Activated CD4-positive, alpha-beta memory T cell treated with anti-CD3 and anti-CD28 coated beads for 36 hours (primary cell): ENCODE results near the gene DHRSX. TPM values are rescaled to one million over a fixed set of nuclear protein-coding genes. Genes with fewer than 3 reads are reported as not detected.
"Not testable (repeated sequence)": the region's sequence is repeated elsewhere in the genome, so short reads cannot be mapped to it uniquely, and the experiment has no call there.

ENCODE experiments used
- CTCF ChIA-PET: fragments of 350-600 bp; sonication (Branson Sonifier 250); formaldehyde crosslinking; loops from one replicate; lab custom pipeline; 2021; ENCODE audit warnings: antibody characterized with exemption, inconsistent platforms; lab: Charles Lee
- POLR2A ChIA-PET: fragments of 350-600 bp; sonication (Branson Sonifier 250); formaldehyde crosslinking; loops from one replicate; lab custom pipeline; 2021; ENCODE audit warnings: antibody characterized with exemption; lab: Charles Lee
- DNase-seq: peaks from one replicate; pipeline ENCODE4 v3.0.0-alpha.2; 2020
- H3K27ac Mint-ChIP-seq: one replicate; pipeline ENCODE4 v1.8.0; 2021; ENCODE audit warnings: mixed read lengths
- H3K27me3 Mint-ChIP-seq: one replicate; pipeline ENCODE4 v1.8.0; 2021; ENCODE audit warnings: mixed read lengths
- H3K36me3 Mint-ChIP-seq: one replicate; pipeline ENCODE4 v1.8.0; 2021; ENCODE audit warnings: mixed read lengths
- H3K4me1 Mint-ChIP-seq: one replicate; pipeline ENCODE4 v1.8.0; 2021; ENCODE audit warnings: low read depth, mixed read lengths
- H3K4me3 Mint-ChIP-seq: one replicate; pipeline ENCODE4 v1.8.0; 2021; ENCODE audit warnings: mild to moderate bottlenecking, mixed read lengths
- H3K9me3 Mint-ChIP-seq: one replicate; pipeline ENCODE4 v1.8.0; 2021; ENCODE audit warnings: mixed read lengths
- intact Hi-C: fragments of 100-400 bp; cut with micrococcal nuclease; formaldehyde crosslinking; loops from one replicate; pipeline ENCODE4 v1.15.1; 2023
- total RNA-seq, 2 experiments: library from RNA; stranded (reverse); gene quantifications; one replicate each; pipeline ENCODE4 v1.2.3, GENCODE V29; 2021

DHRSX gene
- total RNA-seq, 2 experiments from 2014 or later = 20.7 to 21.3 TPM

DNA sequence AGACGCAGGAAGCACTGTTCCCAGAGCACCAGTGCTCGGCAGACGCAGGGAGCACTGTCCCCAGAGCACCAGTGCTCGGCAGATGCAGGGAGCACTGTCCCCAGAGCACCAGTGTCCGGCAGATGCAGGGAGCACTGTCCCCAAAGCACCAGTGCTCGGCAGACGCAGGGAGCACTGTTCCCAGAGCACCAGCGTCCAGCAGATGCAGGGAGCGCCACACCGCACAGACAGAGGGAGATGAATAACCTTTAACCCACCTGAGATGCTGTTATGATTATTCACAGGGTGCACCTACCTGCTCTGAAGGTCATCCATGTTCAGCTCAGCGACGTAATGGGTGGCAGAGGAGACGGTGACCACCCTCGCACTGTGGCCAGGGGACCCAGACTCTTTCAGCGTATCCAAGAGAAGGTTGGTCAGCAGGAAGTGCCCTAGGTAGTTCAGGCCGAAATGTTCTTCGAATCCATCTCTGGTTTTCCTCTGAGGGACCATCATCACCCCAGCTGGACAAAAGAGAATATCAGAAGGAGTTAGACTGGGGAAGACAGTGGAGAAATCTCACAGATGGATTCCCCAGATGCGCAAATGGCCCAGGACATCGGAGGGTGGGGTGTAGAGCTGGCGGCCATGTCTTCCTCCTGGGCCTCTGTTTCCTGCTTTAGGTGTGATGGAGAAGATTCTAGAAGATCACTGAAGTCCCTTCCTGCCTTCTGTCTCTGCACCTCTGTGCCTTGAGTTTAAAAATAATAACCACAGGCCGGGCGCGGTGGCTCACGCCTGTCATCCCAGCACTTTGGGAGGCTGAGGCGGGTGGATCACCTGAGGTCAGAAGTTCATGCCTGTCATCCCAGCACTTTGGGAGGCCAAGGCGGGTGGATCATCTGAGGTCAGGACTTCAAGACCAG is 234.1 kb downstream of the DHRSX start:
- H3K27ac Mint-ChIP-seq = no peak overlapping the region
- H3K4me1 Mint-ChIP-seq = no peaks in the 10 kb centered on the region
- ChIA-PET POLR2A (no interaction called here), CTCF (no interaction called here)
- intact Hi-C loops = no loop called here
- peaks cover 1% of the 10 kb centered on the region for H3K9me3 Mint-ChIP-seq
- H3K4me3 Mint-ChIP-seq = no peak overlapping the region
- H3K36me3 Mint-ChIP-seq = peaks cover 32% of the 10 kb centered on the region
- no peaks in the 10 kb centered on the region for H3K27me3 Mint-ChIP-seq
- no peak for DNase-seq

DNA sequence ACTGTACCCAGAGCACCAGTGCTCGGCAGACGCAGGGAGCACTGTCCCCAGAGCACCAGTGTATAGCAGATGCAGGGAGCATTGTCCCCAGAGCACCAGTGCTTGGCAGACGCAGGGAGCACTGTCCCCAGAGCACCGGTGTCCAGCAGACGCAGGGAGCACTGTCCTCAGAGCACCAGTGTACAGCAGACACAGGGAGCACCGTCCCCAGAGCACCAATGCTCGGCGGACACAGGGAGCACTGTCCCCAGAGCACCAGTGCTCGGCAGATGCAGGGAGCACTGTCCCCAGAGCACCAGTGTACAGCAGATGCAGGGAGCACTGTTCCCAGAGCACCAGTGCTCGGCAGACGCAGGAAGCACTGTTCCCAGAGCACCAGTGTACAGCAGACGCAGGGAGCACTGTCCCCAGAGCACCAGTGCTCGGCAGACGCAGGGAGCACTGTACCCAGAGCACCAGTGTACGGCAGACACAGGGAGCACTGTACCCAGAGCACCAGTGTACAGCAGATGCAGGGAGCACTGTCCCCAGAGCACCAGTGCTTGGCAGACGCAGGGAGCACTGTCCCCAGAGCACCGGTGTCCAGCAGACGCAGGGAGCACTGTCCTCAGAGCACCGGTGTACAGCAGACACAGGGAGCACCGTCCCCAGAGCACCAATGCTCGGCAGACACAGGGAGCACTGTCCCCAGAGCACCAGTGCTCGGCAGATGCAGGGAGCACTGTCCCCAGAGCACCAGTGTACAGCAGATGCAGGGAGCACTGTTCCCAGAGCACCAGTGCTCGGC is 234.9 kb downstream of the DHRSX start:
- POLR2A ChIA-PET, H3K27me3 Mint-ChIP-seq, H3K4me1 Mint-ChIP-seq, H3K4me3 Mint-ChIP-seq, intact Hi-C loops, CTCF ChIA-PET, H3K9me3 Mint-ChIP-seq, DNase-seq, H3K27ac Mint-ChIP-seq: not testable (repeated sequence)
- H3K36me3 Mint-ChIP-seq = peaks cover 29% of the 10 kb centered on the region

DNA sequence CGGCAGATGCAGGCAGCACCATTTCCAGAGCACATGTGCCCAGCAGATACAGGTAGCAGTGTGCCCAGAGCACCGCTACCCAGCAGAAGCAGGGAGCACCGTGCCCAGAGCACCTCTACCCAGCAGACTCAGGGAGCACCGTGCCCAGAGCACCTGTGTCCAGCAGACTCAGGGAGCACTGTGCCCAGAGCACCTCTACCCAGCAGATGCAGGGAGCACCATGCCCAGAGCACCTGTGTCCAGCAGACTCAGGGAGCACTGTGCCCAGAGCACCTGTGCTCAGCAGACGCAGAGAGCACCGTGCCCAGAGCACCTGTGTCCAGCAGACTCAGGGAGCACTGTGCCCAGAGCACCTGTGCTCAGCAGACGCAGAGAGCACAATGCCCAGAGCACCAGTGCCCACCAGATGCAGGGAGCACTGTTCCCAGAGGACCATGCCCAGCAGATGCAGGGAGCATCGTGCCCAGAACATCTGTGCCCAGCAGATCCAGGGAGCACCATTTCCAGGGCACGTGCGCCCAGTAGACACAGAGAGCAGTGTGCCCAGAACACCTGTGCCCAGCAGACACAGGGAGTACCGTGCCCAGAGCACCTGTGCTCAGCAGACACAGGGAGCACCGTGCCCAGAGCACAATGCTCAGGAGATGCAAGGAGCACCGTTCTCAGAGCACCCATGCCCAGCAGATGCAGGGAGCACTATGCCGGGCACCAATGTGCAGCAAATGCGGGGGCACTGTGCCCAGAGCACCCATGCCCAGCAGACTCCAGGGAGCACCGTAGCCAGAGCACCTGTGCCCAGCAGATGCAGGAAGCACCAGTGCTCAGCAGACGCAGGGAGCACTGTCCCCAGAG is 236.4 kb downstream of the DHRSX start:
- Mint-ChIP-seq H3K4me3 (no peak overlapping the region), H3K27me3 (no peaks in the 10 kb centered on the region), H3K9me3 (no peaks in the 10 kb centered on the region), H3K36me3 (peaks cover 28% of the 10 kb centered on the region), H3K27ac (no peak overlapping the region), H3K4me1 (no peaks in the 10 kb centered on the region)
- no peak for DNase-seq
- intact Hi-C loops = no loop called here
- ChIA-PET POLR2A (no interaction called here), CTCF (no interaction called here)

DNA sequence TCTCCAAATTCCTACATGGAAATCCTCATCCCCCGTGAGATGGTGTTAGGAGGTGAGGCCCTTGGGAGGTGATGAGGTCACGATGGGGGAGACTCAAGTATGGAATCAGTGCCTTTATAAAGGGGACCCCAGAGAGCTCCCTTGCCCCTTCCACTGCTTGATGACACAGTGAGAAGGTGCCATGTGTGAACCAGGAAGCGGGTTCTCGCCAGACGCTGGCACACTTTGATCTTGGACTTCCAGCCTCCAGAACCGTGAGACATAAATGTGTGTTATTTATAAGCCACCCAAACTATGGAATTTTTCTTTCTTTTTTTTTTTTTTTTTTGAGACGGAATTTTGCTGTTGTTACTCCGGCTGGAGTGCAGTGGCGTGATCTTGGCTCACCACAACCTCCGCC is 237.6 kb downstream of the DHRSX start:
- H3K4me3 Mint-ChIP-seq = no peak overlapping the region

DNA sequence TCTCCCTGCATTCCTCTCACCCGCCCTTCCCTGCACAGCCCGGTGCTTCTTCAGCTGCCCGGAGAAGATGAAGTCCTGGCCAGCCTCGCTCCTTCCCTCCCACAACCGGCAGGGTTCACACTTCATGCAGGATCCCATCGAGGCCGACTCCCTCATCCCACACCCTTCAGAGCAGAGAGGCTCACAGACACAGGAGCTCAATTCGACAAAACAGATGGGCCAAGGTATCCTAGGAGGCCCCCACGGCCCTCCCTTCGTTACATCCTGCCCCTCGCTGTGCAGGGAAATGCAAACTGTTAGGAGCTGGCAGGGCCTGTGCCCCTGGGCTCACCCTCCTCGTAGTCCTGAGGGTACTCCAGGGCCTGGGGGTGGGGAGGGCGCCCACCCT is 238.1 kb downstream of the DHRSX start:
- no peaks in the 10 kb centered on the region for H3K27me3 Mint-ChIP-seq
- no peaks in the 10 kb centered on the region for H3K4me1 Mint-ChIP-seq
- no peak for DNase-seq
- peaks cover 30% of the 10 kb centered on the region for H3K36me3 Mint-ChIP-seq
- intact Hi-C loops = no loop called here
- H3K27ac Mint-ChIP-seq = no peak overlapping the region
- ChIA-PET POLR2A (no interaction called here), CTCF (no interaction called here)
- no peak overlapping the region for H3K4me3 Mint-ChIP-seq
- peaks cover 2% of the 10 kb centered on the region for H3K9me3 Mint-ChIP-seq

More for the DNA sequence above, 237.6 kb downstream of the DHRSX start:
- DNase-seq = no peak
- Mint-ChIP-seq H3K27me3 (no peaks in the 10 kb centered on the region), H3K9me3 (no peaks in the 10 kb centered on the region), H3K36me3 (peaks cover 30% of the 10 kb centered on the region), H3K4me1 (no peaks in the 10 kb centered on the region), H3K27ac (no peak overlapping the region)
- ChIA-PET CTCF (no interaction called here), POLR2A (no interaction called here)
- intact Hi-C loops = no loop called here

DNA sequence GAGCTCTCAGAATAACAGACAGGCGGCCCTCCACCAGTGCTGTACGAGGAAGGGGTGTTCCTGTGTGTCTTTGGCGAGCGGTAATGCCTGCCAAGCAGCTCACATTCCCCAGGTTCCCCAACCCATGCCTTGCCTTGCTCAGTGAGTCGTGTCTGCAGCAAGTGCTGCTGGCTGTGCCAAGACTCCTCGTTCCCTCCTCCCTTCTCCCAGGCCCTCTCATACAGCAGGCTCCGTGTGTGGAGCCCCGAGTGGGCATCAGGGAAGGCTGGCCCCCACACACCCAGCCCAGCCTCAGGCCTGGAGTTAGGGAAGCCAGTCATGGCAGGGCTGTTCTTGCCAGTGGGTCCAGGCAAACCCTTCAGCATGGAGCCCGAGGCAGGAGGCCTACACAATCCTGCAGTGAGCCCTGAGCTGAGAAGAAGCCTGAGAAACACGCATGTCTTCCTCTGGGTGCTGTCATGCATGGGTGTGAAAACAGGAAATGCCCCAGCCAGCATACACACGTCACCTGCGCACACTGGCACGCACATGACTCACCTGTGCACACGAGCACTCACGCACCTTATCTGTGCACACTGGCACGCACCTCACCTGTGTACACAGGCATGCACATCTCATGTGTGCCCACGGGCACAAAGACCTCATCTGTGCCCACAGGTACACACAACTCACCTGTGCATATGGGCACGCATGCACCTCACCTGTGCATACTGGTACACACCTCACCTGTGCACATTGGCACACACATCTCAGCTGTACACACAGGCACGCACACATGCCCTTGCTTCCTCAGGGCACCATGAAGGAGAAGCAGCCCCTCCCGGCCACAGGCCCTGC is 238.7 kb downstream of the DHRSX start:
- H3K9me3 Mint-ChIP-seq = peaks cover 2% of the 10 kb centered on the region
- CTCF ChIA-PET = no interaction called here

DNA sequence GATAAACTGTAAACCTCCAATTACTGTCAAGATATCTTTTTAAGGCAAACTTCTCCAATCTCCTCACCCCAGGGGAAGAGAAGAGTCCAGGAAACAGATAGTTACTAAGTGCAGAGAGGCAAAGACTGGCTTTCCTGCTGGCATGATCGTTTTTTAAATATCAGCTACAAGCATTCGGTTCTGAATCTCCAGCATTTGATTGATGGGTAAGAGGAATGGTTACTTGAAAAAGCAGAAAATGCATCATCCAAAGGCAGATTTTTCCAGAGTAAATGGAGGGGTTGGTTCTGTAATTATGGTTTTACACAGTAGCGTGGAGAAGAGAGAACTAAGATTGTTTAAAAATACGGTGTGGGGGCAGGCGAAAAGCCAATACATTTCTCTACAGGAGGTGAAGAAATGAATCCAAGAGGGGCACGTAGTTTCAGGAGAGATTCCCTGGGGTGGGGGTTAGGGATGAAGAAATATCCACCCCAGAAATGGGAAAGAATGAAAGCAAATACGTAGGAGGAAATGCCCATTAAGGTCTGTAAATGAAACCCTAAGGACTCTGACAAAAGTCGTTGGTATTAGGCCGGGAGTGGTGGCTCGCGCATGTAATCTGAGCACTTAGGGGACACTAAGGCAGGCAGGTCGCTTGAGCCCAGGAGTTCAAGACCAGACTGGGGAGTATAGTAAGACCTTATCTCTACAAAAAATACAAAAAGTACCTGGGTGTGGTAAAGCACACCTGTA is 248.3 kb downstream of the DHRSX start:
- DNase-seq = no peak
- Mint-ChIP-seq H3K4me3 (no peak overlapping the region), H3K9me3 (peaks cover 42% of the 10 kb centered on the region), H3K4me1 (no peaks in the 10 kb centered on the region), H3K27ac (no peak overlapping the region), H3K36me3 (peaks cover 27% of the 10 kb centered on the region), H3K27me3 (no peaks in the 10 kb centered on the region)
- CTCF ChIA-PET = no interaction called here
- intact Hi-C loops = no loop called here
- POLR2A ChIA-PET = no interaction called here

More for the DNA sequence above, 238.7 kb downstream of the DHRSX start:
- POLR2A ChIA-PET = no interaction called here
- Mint-ChIP-seq H3K27ac (no peak overlapping the region), H3K36me3 (peaks cover 32% of the 10 kb centered on the region), H3K27me3 (no peaks in the 10 kb centered on the region), H3K4me1 (no peaks in the 10 kb centered on the region), H3K4me3 (no peak overlapping the region)
- no peak for DNase-seq
- intact Hi-C loops = no loop called here

DNA sequence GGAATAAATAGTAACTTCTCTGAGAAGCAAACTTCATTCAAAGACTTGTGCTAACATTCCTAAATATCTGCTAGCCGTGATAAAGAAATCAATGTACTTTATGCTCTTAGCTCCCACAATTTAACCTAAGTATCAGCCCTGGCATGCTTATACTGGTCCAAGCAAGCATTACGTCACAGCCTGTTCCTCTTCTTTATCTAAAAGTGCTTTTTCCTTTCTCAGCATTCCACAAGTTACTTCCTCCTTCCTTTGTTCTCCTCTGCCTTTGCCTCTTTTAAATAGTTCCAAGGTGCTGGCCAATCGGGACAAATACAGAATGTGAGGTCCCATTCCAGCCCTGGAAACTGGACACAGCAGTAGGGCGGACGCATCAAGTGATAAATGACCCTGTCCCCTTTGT is 249.6 kb downstream of the DHRSX start:
- CTCF ChIA-PET = no interaction called here
- Mint-ChIP-seq H3K27me3 (no peaks in the 10 kb centered on the region), H3K36me3 (peaks cover 25% of the 10 kb centered on the region), H3K4me1 (no peaks in the 10 kb centered on the region), H3K4me3 (no peak overlapping the region), H3K27ac (no peak overlapping the region), H3K9me3 (peaks cover 42% of the 10 kb centered on the region)
- intact Hi-C loops = no loop called here
- no peak for DNase-seq
- POLR2A ChIA-PET = no interaction called here

DNA sequence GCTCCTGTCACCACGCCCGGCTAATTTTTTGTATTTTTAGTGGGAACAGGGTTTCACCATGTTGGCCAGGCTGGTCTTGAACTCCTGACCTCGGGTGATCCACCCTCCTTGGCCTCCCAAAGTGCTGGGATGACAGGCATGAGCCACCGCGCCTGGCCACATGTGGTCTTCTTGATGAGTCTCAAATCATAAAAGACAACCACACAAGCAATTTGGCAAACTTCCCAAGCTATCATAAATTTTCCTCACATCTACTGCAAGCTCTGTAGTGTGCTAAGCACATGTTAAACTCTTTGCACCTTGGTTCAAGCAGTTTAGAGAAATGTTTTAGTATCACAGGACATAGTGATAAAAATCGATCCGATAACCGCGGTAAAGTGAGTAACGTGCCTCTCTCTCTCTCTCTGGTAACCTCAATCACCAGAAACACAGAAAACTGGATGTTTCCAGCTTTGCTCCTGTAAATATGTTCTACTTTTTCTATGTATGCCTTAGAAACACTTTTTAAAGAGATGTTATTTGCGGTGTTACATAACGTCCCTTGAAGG is 256.8 kb downstream of the DHRSX start:
- peaks cover 42% of the 10 kb centered on the region for H3K36me3 Mint-ChIP-seq
- DNase-seq = no peak
- no peak overlapping the region for H3K27ac Mint-ChIP-seq
- H3K9me3 Mint-ChIP-seq = peaks cover 25% of the 10 kb centered on the region
- POLR2A ChIA-PET = no interaction called here
- H3K4me1 Mint-ChIP-seq = no peaks in the 10 kb centered on the region
- no peaks in the 10 kb centered on the region for H3K27me3 Mint-ChIP-seq
- CTCF ChIA-PET = no interaction called here
- intact Hi-C loops = no loop called here
- H3K4me3 Mint-ChIP-seq = no peak overlapping the region

DNA sequence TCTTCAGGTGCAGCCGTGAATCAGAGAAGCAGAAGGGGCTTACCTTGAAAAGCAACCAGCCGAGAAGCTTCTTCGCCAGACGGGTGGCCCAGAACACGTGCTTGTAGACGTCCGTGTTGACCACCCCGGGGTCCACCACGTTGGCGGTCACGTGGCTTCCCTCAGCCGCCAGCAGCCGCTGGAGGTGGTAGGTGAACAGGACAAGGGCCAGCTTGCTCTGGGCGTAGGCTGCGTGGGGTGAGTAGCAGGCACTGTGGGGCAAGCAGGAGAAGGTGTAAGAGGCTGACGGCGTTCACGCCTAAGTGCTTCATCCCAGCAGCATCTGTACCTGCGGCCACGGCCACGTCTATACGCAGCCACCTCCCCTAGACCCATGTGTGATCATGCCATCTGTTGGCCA is 257.8 kb downstream of the DHRSX start:
- intact Hi-C loops = no loop called here
- ChIA-PET POLR2A (no interaction called here), CTCF (no interaction called here)
- no peak for DNase-seq
- no peaks in the 10 kb centered on the region for H3K27me3 Mint-ChIP-seq
- H3K9me3 Mint-ChIP-seq = peaks cover 20% of the 10 kb centered on the region
- peaks cover 43% of the 10 kb centered on the region for H3K36me3 Mint-ChIP-seq
- H3K4me3 Mint-ChIP-seq = no peak overlapping the region
- H3K4me1 Mint-ChIP-seq = no peaks in the 10 kb centered on the region
- H3K27ac Mint-ChIP-seq = no peak overlapping the region

DNA sequence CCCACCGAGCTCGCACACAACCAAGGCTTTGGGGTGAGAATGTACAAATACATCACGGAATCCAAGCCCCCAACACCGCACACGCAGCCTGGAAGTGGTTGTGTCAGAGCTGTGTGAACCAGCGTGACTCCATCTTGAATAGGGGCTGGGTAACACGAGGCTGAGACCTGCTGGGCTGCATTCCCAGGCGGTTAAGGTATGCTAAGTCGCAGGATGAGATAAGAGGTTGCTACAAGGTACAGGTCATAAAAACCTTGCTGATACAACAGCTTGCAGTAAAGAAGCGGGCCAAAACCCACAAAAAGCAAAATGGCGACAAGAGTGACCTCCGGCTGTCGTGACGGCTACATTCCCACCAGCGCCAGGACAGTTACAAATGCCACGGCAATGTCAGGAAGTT is 258.4 kb downstream of the DHRSX start:
- intact Hi-C loops = no loop called here
- Mint-ChIP-seq H3K4me1 (no peaks in the 10 kb centered on the region), H3K27ac (no peak overlapping the region), H3K4me3 (no peak overlapping the region), H3K36me3 (peaks cover 47% of the 10 kb centered on the region), H3K9me3 (peaks cover 20% of the 10 kb centered on the region), H3K27me3 (no peaks in the 10 kb centered on the region)
- POLR2A ChIA-PET = no interaction called here
- no peak for DNase-seq
- CTCF ChIA-PET = no interaction called here
